Choroid plexus epithelial cell (primary cell): ENCODE results near the gene TMEM238L.

Experiments
- DNase-seq: peaks from one replicate; pipeline ENCODE4 v3.0.0-alpha.2; 2010; ENCODE audit warnings: low read depth
- H3K4me3 ChIP-seq: 2 replicates; pipeline ENCODE4 v1.5.1; 2011; ENCODE audit warnings: low read depth, mild to moderate bottlenecking, control low read depth, low read length, moderate library complexity
- TF ChIP-seq, protein P1 (sequence below): conservative IDR thresholded peaks from 2 replicates; pipeline ENCODE4 v1.5.1; 2011; ENCODE audit warnings: low read depth, mild to moderate bottlenecking, control low read depth, inconsistent platforms, low read length, moderate library complexity

Gene TMEM238L

DNA sequence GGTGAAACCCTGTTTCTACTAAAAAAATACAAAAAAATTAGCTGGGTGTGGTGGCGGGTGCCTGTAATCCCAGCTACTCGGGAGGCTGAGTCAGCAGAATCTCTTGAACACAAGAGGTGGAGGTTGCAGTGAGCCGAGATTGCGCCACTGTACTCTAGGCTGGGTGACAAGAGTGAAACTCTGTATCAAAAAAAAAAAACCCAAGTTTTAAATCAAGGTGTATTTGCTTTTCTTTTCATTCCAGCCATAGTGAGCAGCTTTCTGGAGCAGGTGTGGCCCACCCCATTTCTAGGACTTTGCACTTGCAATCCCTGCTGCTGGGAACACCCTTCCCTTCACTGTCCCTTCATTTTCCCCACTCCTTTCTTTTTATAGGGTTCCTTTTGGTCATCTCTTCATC lies 28.8 kb downstream of the TMEM238L start:
- TF ChIP-seq, protein P1, sequence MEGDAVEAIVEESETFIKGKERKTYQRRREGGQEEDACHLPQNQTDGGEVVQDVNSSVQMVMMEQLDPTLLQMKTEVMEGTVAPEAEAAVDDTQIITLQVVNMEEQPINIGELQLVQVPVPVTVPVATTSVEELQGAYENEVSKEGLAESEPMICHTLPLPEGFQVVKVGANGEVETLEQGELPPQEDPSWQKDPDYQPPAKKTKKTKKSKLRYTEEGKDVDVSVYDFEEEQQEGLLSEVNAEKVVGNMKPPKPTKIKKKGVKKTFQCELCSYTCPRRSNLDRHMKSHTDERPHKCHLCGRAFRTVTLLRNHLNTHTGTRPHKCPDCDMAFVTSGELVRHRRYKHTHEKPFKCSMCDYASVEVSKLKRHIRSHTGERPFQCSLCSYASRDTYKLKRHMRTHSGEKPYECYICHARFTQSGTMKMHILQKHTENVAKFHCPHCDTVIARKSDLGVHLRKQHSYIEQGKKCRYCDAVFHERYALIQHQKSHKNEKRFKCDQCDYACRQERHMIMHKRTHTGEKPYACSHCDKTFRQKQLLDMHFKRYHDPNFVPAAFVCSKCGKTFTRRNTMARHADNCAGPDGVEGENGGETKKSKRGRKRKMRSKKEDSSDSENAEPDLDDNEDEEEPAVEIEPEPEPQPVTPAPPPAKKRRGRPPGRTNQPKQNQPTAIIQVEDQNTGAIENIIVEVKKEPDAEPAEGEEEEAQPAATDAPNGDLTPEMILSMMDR = no peak
- DNase-seq = no peak
- H3K4me3 ChIP-seq = no peak overlapping the region

DNA sequence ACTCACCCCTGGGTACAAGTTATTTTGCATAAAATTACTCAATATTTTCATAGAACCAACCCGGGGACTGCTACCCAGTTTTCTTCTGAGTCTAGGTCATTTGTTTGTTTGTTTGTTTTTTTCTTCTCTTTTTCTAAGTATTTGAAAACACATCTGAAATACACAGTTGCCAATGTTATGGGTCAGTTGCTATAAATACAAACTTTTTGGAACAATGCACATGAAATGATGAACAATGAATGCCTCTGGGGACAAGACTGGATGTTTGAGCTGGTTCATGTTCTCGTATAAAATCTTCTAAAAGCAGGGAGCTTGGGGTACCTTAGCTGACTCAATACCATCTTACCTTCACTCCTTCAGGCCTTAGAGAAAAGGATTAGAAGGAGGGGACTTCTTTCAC lies 30.5 kb downstream of the TMEM238L start:
- DNase-seq = no peak
- TF ChIP-seq, protein P1 = no peak
- H3K4me3 ChIP-seq = no peak overlapping the region

DNA sequence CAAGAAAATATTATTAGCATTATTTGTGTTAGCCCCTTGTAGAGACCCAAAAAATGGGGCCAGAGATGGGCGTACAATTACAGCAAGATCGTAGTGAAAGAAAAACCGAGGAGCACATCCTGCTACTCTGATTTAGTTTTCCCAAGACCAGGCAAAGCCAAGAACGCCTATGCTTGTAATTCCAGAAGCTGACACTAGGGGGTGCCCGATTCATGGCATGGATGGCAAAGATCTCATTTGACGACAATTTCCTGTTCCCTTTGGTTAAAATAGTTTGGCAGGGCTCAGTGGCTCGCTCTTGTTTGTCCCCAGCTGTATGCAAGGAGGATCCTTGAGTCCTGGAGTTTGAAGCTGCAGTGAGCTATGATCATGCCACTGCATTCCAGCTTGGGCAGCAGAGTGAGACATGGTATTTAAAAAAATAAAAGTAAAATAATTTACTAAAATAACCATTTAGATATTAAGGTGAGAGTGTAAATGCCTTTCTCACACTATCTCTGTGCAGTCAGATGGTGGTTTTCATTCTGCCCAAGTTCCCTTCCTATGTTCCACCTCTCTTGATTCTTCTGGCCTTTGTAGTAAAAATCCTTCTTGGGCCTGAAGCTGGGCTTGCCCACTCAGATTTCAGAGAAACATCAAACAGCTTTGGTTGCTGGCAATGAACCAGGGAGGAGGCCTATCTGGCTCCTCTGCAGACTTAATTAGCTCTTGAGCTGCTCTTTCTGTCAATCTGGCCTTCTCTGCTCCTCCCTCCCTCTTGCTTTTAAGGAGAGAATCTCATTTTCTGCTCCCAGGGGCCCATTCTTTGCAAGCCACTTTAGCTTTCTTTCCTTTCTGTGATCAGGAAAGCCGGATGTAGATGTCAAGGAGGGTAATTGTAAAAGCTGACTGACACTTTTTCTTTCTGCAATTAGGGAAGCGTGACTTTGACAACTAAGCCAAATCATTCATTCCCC lies 31.2 kb downstream of the TMEM238L start:
- peak; percentile 12 for DNase-seq
- TF ChIP-seq, protein P1 = peak; percentile 71

DNA sequence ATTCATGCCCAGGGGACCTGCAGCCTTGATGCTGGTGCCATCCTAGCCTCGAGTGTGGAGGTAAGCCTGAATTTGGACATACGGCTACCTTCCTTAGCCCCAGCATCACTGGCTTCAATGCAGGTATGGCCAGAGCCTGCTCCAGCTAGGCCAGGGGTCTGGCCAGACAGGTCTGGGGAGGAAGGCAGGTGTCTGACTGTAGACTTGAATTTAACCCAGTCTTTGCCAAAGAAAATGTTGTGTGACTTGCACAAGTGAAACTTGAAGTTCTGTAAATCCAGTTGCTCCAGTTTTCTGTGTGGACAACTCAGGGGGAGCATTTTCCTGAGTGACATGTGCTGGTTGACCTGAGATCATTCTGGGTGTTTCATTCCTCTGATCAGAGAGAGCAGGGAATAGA lies 32.8 kb downstream of the TMEM238L start:
- DNase-seq = no peak
- TF ChIP-seq, protein P1 = no peak
- H3K4me3 ChIP-seq = no peak overlapping the region

More for the DNA sequence above, 31.2 kb downstream of the TMEM238L start:
- no peak overlapping the region for H3K4me3 ChIP-seq

DNA sequence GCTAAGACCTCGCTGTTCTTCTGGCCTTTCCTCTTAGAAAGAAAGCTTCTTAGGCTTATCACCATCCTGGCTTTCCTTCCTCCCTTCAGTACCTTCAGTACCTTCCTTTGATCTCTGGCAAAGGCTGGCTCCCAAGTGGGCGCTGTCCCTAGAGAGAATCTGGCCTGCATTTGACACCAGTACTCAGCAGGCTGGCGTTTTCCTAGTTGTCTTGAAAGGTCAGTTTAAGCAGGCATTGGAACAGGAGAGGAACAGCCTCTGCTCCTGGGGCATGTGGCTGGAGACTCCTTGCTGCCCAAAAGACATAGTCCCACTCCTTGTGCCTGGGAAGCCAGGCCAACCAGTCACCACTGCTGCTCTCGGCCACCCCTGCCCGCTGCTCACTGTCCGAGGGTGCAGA lies 34.1 kb downstream of the TMEM238L start:
- DNase-seq = no peak
- TF ChIP-seq, protein P1 = no peak
- H3K4me3 ChIP-seq = no peak overlapping the region

DNA sequence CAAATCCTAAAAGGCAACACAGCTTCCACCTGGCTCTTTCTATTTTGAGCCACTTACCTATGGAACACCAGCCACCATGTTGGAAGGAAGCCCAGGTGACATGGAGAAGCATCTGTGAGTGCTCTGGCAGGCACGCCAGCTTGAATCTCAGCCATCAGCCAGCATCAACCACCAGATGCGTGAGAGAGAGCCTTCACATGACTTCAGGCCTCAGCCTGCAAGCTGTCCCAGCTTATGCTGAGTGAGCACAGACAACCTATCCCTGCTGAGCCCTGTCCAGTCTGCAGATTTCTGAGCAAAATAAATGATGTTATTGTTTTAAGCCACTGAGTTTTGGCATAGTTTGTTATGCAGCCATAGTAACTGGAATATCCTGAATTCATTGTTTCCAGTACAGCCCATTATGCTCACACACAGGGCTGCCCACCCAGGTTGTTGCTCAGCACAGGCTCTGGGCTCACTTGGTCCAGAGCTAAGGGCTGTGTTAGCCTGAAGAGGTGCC lies 35.1 kb downstream of the TMEM238L start:
- H3K4me3 ChIP-seq = no peak overlapping the region
- TF ChIP-seq, protein P1 = no peak
- no peak for DNase-seq
